AG09309 (cell line): ENCODE data around the gene RAB42.

Experiments used
- DNase-seq: peaks from one replicate; pipeline ENCODE4 v3.0.0-alpha.2; 2010; ENCODE audit warnings: low read depth
- H3K4me3 ChIP-seq: 2 replicates; pipeline ENCODE4 v1.5.1; 2011; ENCODE audit warnings: mild to moderate bottlenecking, low read depth, low read length, moderate library complexity; ENCODE audit not compliant: control insufficient read depth
- TF ChIP-seq, protein P1 (sequence below): IDR thresholded peaks from 2 replicates; pipeline ENCODE4 v1.5.1; 2011; ENCODE audit warnings: mild to moderate bottlenecking, low read depth, low read length, inconsistent platforms; ENCODE audit not compliant: insufficient read depth, control insufficient read depth; ENCODE audit errors: missing control alignments

The RAB42 gene, protein sequence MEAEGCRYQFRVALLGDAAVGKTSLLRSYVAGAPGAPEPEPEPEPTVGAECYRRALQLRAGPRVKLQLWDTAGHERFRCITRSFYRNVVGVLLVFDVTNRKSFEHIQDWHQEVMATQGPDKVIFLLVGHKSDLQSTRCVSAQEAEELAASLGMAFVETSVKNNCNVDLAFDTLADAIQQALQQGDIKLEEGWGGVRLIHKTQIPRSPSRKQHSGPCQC

DNA sequence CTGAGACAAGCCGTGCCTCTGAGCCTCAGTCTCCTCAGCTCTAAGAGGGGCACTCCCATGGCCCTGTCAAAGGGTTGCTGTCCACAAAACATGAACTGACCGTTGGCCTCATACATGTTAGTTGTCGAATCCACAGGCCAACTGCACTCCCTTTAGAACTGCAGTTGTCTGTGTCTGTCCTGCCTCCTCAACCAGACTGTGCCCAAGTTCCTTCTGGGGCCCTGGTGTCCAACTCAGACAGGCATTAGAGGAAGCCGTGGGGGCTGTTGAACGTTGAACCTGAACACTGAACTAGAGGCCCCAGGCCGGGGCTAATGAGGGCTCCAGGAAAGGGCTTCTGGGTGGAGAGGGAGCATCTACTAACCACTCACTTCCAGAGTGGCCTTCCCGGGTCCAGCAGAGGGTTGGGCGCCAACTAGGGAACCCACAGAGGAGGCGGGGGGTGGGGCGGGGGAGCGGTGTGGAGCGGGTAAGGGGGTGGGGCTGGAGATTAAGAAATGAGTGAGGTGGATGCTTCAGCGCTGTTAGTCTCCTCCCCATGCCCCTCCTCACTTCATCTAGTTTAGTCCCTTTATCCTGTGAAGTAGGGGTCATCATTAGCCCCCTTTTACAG lies at the start of gene RAB42:
Gene RAB42, plus strand, starts transcription at position 558 of the 613 bp plus-strand sequence. CDS start 247 bp downstream, outside the sequence.
- TF ChIP-seq, protein P1, sequence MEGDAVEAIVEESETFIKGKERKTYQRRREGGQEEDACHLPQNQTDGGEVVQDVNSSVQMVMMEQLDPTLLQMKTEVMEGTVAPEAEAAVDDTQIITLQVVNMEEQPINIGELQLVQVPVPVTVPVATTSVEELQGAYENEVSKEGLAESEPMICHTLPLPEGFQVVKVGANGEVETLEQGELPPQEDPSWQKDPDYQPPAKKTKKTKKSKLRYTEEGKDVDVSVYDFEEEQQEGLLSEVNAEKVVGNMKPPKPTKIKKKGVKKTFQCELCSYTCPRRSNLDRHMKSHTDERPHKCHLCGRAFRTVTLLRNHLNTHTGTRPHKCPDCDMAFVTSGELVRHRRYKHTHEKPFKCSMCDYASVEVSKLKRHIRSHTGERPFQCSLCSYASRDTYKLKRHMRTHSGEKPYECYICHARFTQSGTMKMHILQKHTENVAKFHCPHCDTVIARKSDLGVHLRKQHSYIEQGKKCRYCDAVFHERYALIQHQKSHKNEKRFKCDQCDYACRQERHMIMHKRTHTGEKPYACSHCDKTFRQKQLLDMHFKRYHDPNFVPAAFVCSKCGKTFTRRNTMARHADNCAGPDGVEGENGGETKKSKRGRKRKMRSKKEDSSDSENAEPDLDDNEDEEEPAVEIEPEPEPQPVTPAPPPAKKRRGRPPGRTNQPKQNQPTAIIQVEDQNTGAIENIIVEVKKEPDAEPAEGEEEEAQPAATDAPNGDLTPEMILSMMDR: no peak
- no peak for DNase-seq
- H3K4me3 ChIP-seq: peak within 1 kb of the TSS; percentile 53

DNA sequence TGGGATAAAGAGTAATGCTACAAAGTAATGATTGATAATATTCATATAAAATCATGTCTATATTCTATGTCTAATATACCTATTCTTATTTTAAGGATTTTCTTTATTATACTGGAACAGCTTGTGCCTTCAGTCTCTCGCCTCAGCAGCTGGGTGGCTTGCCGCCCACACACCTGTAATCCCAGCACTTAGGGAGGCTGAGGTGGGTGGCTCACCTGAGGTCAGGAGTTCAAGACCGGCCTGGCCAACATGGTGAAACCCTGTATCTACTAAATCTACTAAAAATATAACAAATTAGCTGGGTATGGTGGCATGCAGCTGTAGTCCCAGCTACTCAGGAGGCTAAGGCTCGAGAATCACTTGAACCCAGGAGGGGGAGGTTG lies 46.8 kb upstream of the RAB42 start:
- DNase-seq: no peak
- TF ChIP-seq, protein P1: no peak

DNA sequence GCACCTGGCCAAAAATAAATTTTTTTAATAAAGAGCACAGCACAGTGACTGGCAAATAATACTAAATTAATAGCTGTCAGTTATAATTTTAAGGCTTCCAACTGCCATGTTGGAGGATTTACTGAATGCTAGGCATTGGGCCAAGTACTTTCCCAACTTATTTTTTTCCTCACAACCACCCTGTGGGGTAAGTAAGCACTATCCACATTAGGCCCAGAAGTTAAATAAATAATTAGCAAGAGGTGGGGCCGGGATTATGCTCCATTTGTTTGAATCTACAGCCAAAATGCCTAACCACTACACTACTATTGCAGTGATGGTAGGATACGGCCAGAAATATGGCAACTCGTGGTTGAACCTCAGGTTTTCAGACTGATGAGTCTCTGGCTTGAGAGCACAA lies 43.7 kb upstream of the RAB42 start:
- TF ChIP-seq, protein P1: no peak
- DNase-seq: no peak
- H3K4me3 ChIP-seq: no peak overlapping the region

More for the DNA sequence above, 46.8 kb upstream of the RAB42 start:
- H3K4me3 ChIP-seq: no peak overlapping the region

DNA sequence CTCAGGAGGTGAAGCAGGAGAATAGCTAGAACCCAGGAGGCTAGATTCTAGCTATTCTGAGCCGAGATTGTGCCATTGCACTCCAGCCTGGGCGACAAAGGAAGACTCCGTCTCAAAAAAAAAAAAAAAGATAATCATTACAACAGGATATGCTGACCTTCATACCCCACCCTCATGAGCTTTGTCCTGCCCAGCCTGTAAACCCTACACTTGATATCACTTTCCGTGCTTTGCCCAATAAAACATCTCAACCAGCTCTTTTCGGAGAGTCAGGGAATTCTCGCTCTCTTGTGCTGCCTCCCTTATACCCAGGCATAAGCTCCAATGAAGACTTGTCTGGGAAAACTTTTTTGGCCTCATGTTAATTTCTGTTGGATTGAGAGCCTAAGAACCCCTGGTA lies 40.7 kb upstream of the RAB42 start:
- H3K4me3 ChIP-seq: no peak overlapping the region
- DNase-seq: no peak
- TF ChIP-seq, protein P1: no peak

DNA sequence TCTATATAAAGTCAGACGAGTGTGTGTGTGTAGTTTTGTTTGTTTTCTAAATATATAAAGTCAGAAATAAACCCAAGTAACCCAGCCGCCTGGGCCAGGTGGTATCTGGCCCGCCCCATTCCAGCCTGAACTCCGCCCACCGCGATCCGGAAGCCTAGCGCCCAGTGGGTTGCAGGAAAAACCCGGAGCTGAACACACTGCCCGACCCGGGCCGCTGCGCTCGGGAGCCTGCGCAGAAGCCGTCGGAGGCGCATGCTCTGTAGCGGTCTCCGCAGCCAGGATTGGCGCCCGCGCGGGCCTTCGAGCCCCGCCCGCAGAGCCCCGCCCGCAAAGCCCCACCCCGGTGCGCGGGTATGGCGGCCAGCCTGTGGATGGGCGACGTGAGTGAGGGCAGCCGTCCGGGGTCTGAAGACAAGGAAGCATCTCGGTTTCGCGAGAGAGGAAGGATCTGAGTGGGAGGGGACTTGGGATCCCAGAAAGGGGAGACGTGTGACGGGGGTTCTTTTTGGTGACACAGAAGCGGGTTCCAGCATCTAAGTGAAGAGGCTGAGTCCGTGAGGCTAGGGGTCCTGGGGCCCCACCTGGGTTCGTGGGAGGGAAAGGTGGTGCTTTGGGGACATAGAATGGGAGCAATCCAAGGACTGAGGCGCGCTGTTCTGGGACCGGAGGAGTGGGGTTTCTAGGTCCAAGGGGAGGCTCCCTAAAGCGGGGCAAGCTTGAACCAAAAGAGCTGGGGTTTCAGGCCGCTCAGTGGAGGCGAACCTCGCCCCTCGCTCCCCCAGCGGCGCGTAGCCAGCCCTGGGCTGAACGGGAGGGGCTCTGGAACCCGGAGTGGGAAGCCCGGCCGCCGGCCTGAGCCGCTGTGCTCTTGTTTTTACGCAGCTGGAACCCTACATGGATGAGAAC lies 39.1 kb upstream of the RAB42 start, which contains the start of gene TRNAU1AP:
Gene TRNAU1AP, plus strand, starts transcription at position 328 of the 906 bp plus-strand sequence. Its CDS starts 26 bp downstream, at position 354.
- TF ChIP-seq, protein P1: no peak
- peak; percentile 84 for DNase-seq
- peak within 1 kb of the TSS; percentile 91 for H3K4me3 ChIP-seq

DNA sequence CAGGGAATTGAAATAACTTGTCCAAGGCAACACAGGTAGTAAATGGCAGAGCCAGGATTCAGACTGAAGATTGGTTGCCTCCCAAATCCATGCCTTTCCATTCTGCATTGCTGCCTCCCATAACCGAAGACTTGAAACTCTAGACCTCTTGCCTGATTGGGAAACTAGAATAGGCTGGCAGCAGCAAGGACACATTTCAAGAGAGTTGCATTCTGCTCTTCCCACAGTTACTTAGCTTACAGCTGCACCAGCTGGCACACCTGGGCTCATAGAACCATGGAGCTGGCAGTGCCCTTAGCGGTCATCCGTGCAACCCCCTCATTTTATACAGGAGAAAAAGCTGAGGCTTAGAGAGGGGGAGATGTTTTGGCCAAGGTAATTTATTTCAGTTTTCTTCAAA lies 31.2 kb upstream of the RAB42 start:
- DNase-seq: no peak
- H3K4me3 ChIP-seq: no peak overlapping the region
- TF ChIP-seq, protein P1: no peak
